ENCODE measurements around the gene RAPH1.

DNA sequence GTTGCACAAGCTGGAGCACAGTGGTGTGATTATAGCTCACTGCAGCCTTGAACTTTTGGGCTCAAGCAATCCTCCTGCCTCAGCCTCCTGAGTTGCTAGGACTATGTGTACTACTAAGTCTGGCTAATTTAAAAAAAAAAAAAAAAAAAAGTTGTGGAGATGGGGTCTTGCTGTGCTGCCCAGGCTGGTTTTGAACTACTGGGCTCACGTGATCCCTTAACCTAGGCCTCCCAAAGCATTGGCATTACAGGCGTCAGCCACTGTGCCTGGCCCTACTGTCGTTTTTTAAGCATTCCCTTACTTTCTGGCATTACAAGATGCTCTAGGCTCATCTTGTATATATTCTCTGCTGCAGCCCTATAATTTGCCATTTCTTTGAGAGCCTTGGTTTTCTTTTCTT lies 88.3 kb downstream of the RAPH1 start:
- TF ChIP-seq CTCF (IDR thresholded peaks at IDR 0.05; ENCODE audit: poor library complexity) (no peak), EZH2 (IDR thresholded peaks at IDR 0.05; ENCODE audit: borderline replicate concordance) (no peak), EZH2phosphoT487 (IDR thresholded peaks at IDR 0.05; ENCODE audit: low read depth, severe bottlenecking, unreplicated experiment) (no peak)

Data from hepatocyte (in vitro differentiated cells).